ENCODE measurements around the gene EWSR1. TPM values are rescaled to one million over a fixed set of nuclear protein-coding genes. Genes with fewer than 3 reads are reported as not detected.

EWSR1 gene
- total RNA-seq, 1 donor from 2014 or later: 199 TPM

GRCh38 chr22:29254286-29254660 is 13.8 kb upstream of the EWSR1 start:
- Mint-ChIP-seq H3K4me3 (ENCODE audit: unreplicated experiment) (no peak overlapping the region), H3K9me3 (ENCODE audit: unreplicated experiment) (no peaks in the 10 kb centered on the region), H3K4me1 (ENCODE audit: low read depth, unreplicated experiment) (no peaks in the 10 kb centered on the region), H3K27ac (ENCODE audit: unreplicated experiment) (no peak overlapping the region), H3K27me3 (ENCODE audit: low read depth, unreplicated experiment) (peaks cover 9% of the 10 kb centered on the region), H3K36me3 (ENCODE audit: low read depth, unreplicated experiment) (peaks cover 5% of the 10 kb centered on the region)
- Histone ChIP-seq H3K27me3 (ENCODE audit: insufficient read depth, low read length) (no peaks in the 10 kb centered on the region), H3K36me3 (ENCODE audit: insufficient read depth, low read length) (no peaks in the 10 kb centered on the region), H3K4me1 (ENCODE audit: insufficient read depth, low read length) (no peaks in the 10 kb centered on the region), H2AFZ (ENCODE audit: low read depth, low read length) (no peak overlapping the region), H3K79me2 (ENCODE audit: insufficient read depth, low read length) (no peaks in the 10 kb centered on the region), H3K9ac (ENCODE audit: low read length) (no peak overlapping the region), H4K20me1 (ENCODE audit: insufficient read depth, low read length) (no peaks in the 10 kb centered on the region), H3K27ac (ENCODE audit: low read depth, low read length) (no peak overlapping the region), H3K4me2 (ENCODE audit: low read length) (no peak overlapping the region), H3K4me3 (ENCODE audit: insufficient read depth, low read depth, low read length) (no peak overlapping the region), H3K9me3 (ENCODE audit: insufficient read depth, low read depth, low read length) (no peaks in the 10 kb centered on the region)
- FAIRE-seq (no peak), DNase-seq (ENCODE audit: low read depth) (no peak)
- TF ChIP-seq CTCF (IDR thresholded peaks at IDR 0.05; ENCODE audit: insufficient read depth, low read depth, low read length) (no peak), EZH2 (IDR thresholded peaks at IDR 0.05; ENCODE audit: insufficient read depth, low read length) (no peak)

- Histone ChIP-seq H3K36me3 (ENCODE audit: insufficient read depth, low read length) (no peaks in the 10 kb centered on the region), H2AFZ (ENCODE audit: low read depth, low read length) (no peak overlapping the region), H3K4me1 (ENCODE audit: insufficient read depth, low read length) (no peaks in the 10 kb centered on the region), H3K4me3 (ENCODE audit: insufficient read depth, low read depth, low read length) (no peak overlapping the region), H3K27ac (ENCODE audit: low read depth, low read length) (no peak overlapping the region), H3K4me2 (ENCODE audit: low read length) (no peak overlapping the region), H3K27me3 (ENCODE audit: insufficient read depth, low read length) (no peaks in the 10 kb centered on the region), H3K9ac (ENCODE audit: low read length) (no peak overlapping the region), H3K79me2 (ENCODE audit: insufficient read depth, low read length) (no peaks in the 10 kb centered on the region), H4K20me1 (ENCODE audit: insufficient read depth, low read length) (no peaks in the 10 kb centered on the region), H3K9me3 (ENCODE audit: insufficient read depth, low read depth, low read length) (no peaks in the 10 kb centered on the region)
- H3K4me3 Mint-ChIP-seq (ENCODE audit: unreplicated experiment): no peak overlapping the region
- no peaks in the 10 kb centered on the region for H3K4me1 Mint-ChIP-seq (ENCODE audit: low read depth, unreplicated experiment)
- H3K27me3 Mint-ChIP-seq (ENCODE audit: low read depth, unreplicated experiment): peaks cover 9% of the 10 kb centered on the region
- peaks cover 8% of the 10 kb centered on the region for H3K36me3 Mint-ChIP-seq (ENCODE audit: low read depth, unreplicated experiment)
- FAIRE-seq: no peak
- H3K9me3 Mint-ChIP-seq (ENCODE audit: unreplicated experiment): no peaks in the 10 kb centered on the region
- no peak overlapping the region for H3K27ac Mint-ChIP-seq (ENCODE audit: unreplicated experiment)
- DNase-seq (ENCODE audit: low read depth): no peak
- TF ChIP-seq EZH2 (IDR thresholded peaks at IDR 0.05; ENCODE audit: insufficient read depth, low read length) (no peak), CTCF (IDR thresholded peaks at IDR 0.05; ENCODE audit: insufficient read depth, low read depth, low read length) (no peak)
Measured at GRCh38 chr22:29255064-29255621, 12.9 kb upstream of the EWSR1 start.

- no peak for FAIRE-seq
- no peak overlapping the region for H3K27ac Mint-ChIP-seq (ENCODE audit: unreplicated experiment)
- Histone ChIP-seq H2AFZ (ENCODE audit: low read depth, low read length) (no peak overlapping the region), H3K4me3 (ENCODE audit: insufficient read depth, low read depth, low read length) (no peak overlapping the region), H4K20me1 (ENCODE audit: insufficient read depth, low read length) (peaks cover 5% of the 10 kb centered on the region), H3K4me2 (ENCODE audit: low read length) (no peak overlapping the region), H3K27ac (ENCODE audit: low read depth, low read length) (no peak overlapping the region), H3K9me3 (ENCODE audit: insufficient read depth, low read depth, low read length) (no peaks in the 10 kb centered on the region), H3K36me3 (ENCODE audit: insufficient read depth, low read length) (no peaks in the 10 kb centered on the region), H3K79me2 (ENCODE audit: insufficient read depth, low read length) (no peaks in the 10 kb centered on the region), H3K9ac (ENCODE audit: low read length) (no peak overlapping the region), H3K27me3 (ENCODE audit: insufficient read depth, low read length) (no peaks in the 10 kb centered on the region), H3K4me1 (ENCODE audit: insufficient read depth, low read length) (no peaks in the 10 kb centered on the region)
- H3K36me3 Mint-ChIP-seq (ENCODE audit: low read depth, unreplicated experiment): peaks cover 8% of the 10 kb centered on the region
- H3K9me3 Mint-ChIP-seq (ENCODE audit: unreplicated experiment): no peaks in the 10 kb centered on the region
- peaks cover 9% of the 10 kb centered on the region for H3K27me3 Mint-ChIP-seq (ENCODE audit: low read depth, unreplicated experiment)
- TF ChIP-seq EZH2 (IDR thresholded peaks at IDR 0.05; ENCODE audit: insufficient read depth, low read length): no peak
- no peak for DNase-seq (ENCODE audit: low read depth)
- H3K4me1 Mint-ChIP-seq (ENCODE audit: low read depth, unreplicated experiment): no peaks in the 10 kb centered on the region
- no peak overlapping the region for H3K4me3 Mint-ChIP-seq (ENCODE audit: unreplicated experiment)
Measured at GRCh38 chr22:29256606-29257325, 11.3 kb upstream of the EWSR1 start.

All from astrocyte (in vitro differentiated cells and primary cell).